IPS-15b (cell line): ENCODE measurements around the gene TRMT1.
"Not testable (repeated sequence)": the region's sequence is repeated elsewhere in the genome, so short reads cannot be mapped to it uniquely, and the experiment has no call there.

Experiments
- H3K27me3 ChIP-seq: one replicate; pipeline ENCODE4 v1.6.1; 2013; ENCODE audit warnings: low read length; ENCODE audit not compliant: control insufficient read depth, insufficient read depth
- H3K36me3 ChIP-seq: one replicate; pipeline ENCODE4 v1.6.1; 2013; ENCODE audit warnings: low read length; ENCODE audit not compliant: control insufficient read depth, insufficient read depth
- H3K4me1 ChIP-seq: one replicate; pipeline ENCODE4 v1.6.1; 2013; ENCODE audit warnings: mild to moderate bottlenecking, low read length; ENCODE audit not compliant: control insufficient read depth, insufficient read depth
- H3K4me3 ChIP-seq: one replicate; pipeline ENCODE4 v1.5.1; 2013; ENCODE audit warnings: low read depth, low read length
- H3K9ac ChIP-seq: one replicate; pipeline ENCODE4 v1.6.1; 2013; ENCODE audit warnings: low read depth, mild to moderate bottlenecking, low read length
- H3K9me3 ChIP-seq: one replicate; pipeline ENCODE4 v1.6.1; 2013; ENCODE audit warnings: mild to moderate bottlenecking, low read length; ENCODE audit not compliant: control insufficient read depth, insufficient read depth

The TRMT1 gene

GRCh38 chr19:13116282-13117175, at the start of gene TRMT1:
TRMT1 (minus strand) TSS chr19:13116740; CDS start chr19:13116399, 341 bp downstream.
- no peaks in the 10 kb centered on the region for H3K27me3 ChIP-seq
- H3K36me3 ChIP-seq: peaks cover 16% of the 10 kb centered on the region
- peak within 1 kb of the TSS; percentile 83 for H3K4me3 ChIP-seq
- H3K9me3 ChIP-seq: no peaks in the 10 kb centered on the region
- peak within 1 kb of the TSS; percentile 89 for H3K9ac ChIP-seq
- peaks cover 25% of the 10 kb centered on the region for H3K4me1 ChIP-seq

- peaks cover 14% of the 10 kb centered on the region for H3K4me1 ChIP-seq
- not testable (repeated sequence) for H3K9me3 ChIP-seq, H3K27me3 ChIP-seq, H3K36me3 ChIP-seq, H3K4me3 ChIP-seq, H3K9ac ChIP-seq
Observed at GRCh38 chr19:13166151-13166550, 49.6 kb upstream of the TRMT1 start.

- Histone ChIP-seq H3K9ac (peak overlapping the region; percentile 83), H3K27me3 (no peaks in the 10 kb centered on the region), H3K36me3 (no peaks in the 10 kb centered on the region), H3K9me3 (no peaks in the 10 kb centered on the region), H3K4me3 (peak overlapping the region; percentile 43), H3K4me1 (peaks cover 14% of the 10 kb centered on the region)
Observed at GRCh38 chr19:13165162-13165997, 48.8 kb upstream of the TRMT1 start.

GRCh38 chr19:13164343-13165161, 48.0 kb upstream of the TRMT1 start:
- Histone ChIP-seq H3K27me3 (no peaks in the 10 kb centered on the region), H3K4me3 (peak overlapping the region; percentile 73), H3K36me3 (no peaks in the 10 kb centered on the region), H3K9me3 (no peaks in the 10 kb centered on the region), H3K9ac (peak overlapping the region; percentile 83), H3K4me1 (peaks cover 14% of the 10 kb centered on the region)

GRCh38 chr19:13163609-13164342, 47.2 kb upstream of the TRMT1 start:
- H3K4me1 ChIP-seq: peaks cover 12% of the 10 kb centered on the region
- no peaks in the 10 kb centered on the region for H3K9me3 ChIP-seq
- no peaks in the 10 kb centered on the region for H3K27me3 ChIP-seq
- H3K9ac ChIP-seq: peak overlapping the region; percentile 97
- no peaks in the 10 kb centered on the region for H3K36me3 ChIP-seq
- H3K4me3 ChIP-seq: peak overlapping the region; percentile 73

- Histone ChIP-seq H3K27me3 (no peaks in the 10 kb centered on the region), H3K4me3 (peak overlapping the region; percentile 73), H3K36me3 (no peaks in the 10 kb centered on the region), H3K9ac (peak overlapping the region; percentile 97), H3K4me1 (peaks cover 12% of the 10 kb centered on the region), H3K9me3 (no peaks in the 10 kb centered on the region)
Observed at GRCh38 chr19:13162724-13163608, 46.4 kb upstream of the TRMT1 start.

- Histone ChIP-seq H3K4me1 (peaks cover 10% of the 10 kb centered on the region), H3K9me3 (no peaks in the 10 kb centered on the region), H3K4me3 (no peak overlapping the region), H3K9ac (no peak overlapping the region), H3K36me3 (no peaks in the 10 kb centered on the region), H3K27me3 (no peaks in the 10 kb centered on the region)
Observed at GRCh38 chr19:13160557-13160956, 44.0 kb upstream of the TRMT1 start.

GRCh38 chr19:13159713-13160112, 43.2 kb upstream of the TRMT1 start:
- Histone ChIP-seq H3K4me1 (peaks cover 2% of the 10 kb centered on the region), H3K36me3 (no peaks in the 10 kb centered on the region), H3K4me3 (no peak overlapping the region), H3K9ac (no peak overlapping the region), H3K9me3 (no peaks in the 10 kb centered on the region), H3K27me3 (no peaks in the 10 kb centered on the region)

GRCh38 chr19:13155472-13156359, 39.2 kb upstream of the TRMT1 start:
- Histone ChIP-seq H3K27me3 (no peaks in the 10 kb centered on the region), H3K9me3 (no peaks in the 10 kb centered on the region), H3K9ac (peak overlapping the region; percentile 65), H3K4me1 (no peaks in the 10 kb centered on the region), H3K36me3 (peaks cover 15% of the 10 kb centered on the region), H3K4me3 (peak overlapping the region; percentile 99)
